MM.1S (cell line): ENCODE measurements around the gene SLC1A2.

ENCODE experiments used
- DNase-seq: peaks from one replicate; pipeline ENCODE4 v3.0.0-alpha.2; 2015
- H2AFZ ChIP-seq: fragments of 300-600 bp; sonication (generic); 2 replicates; pipeline ENCODE4 v1.6.0; 2016; ENCODE audit warnings: antibody characterized with exemption, low read length
- H3F3A ChIP-seq: fragments of 300-600 bp; sonication (generic); 2 replicates; pipeline ENCODE4 v1.6.1; 2016; ENCODE audit warnings: mild to moderate bottlenecking, antibody characterized with exemption, low read length, moderate library complexity, mixed read lengths; ENCODE audit not compliant: insufficient read depth
- H3K27ac ChIP-seq: fragments of 300-600 bp; sonication (generic); 2 replicates; pipeline ENCODE4 v1.5.1; 2016; ENCODE audit warnings: mild to moderate bottlenecking, low read length
- H3K27me3 ChIP-seq: fragments of 300-600 bp; sonication (generic); replicated peaks from 2 replicates; pipeline ENCODE4 v1.6.0; 2016; ENCODE audit warnings: low read length; ENCODE audit not compliant: insufficient read depth
- H3K36me3 ChIP-seq: fragments of 300-600 bp; sonication (generic); replicated peaks from 2 replicates; pipeline ENCODE4 v1.6.1; 2016; ENCODE audit warnings: mild to moderate bottlenecking, low read length, mixed read lengths; ENCODE audit not compliant: insufficient read depth
- H3K4me1 ChIP-seq: fragments of 300-600 bp; sonication (generic); 2 replicates; pipeline ENCODE4 v1.6.1; 2016; ENCODE audit warnings: low read length, mixed read lengths
- H3K4me2 ChIP-seq: fragments of 300-600 bp; sonication (generic); 2 replicates; pipeline ENCODE4 v1.6.0; 2016; ENCODE audit warnings: low read depth, low read length
- H3K4me3 ChIP-seq: fragments of 300-600 bp; sonication (generic); 2 replicates; pipeline ENCODE4 v1.5.1; 2016; ENCODE audit warnings: low read length, mixed read lengths
- H3K79me2 ChIP-seq: fragments of 300-600 bp; sonication (generic); 2 replicates; pipeline ENCODE4 v1.6.1; 2016; ENCODE audit warnings: mixed run types, low read length, mixed read lengths
- H3K9ac ChIP-seq: fragments of 300-600 bp; sonication (generic); 2 replicates; pipeline ENCODE4 v1.6.1; 2016; ENCODE audit warnings: low read length, mixed read lengths
- H3K9me2 ChIP-seq: fragments of 300-600 bp; sonication (generic); replicated peaks from 2 replicates; pipeline ENCODE4 v1.6.1; 2016; ENCODE audit warnings: mild to moderate bottlenecking, low read length, mixed read lengths; ENCODE audit not compliant: insufficient read depth
- H3K9me3 ChIP-seq: fragments of 300-600 bp; sonication (generic); replicated peaks from 2 replicates; pipeline ENCODE4 v1.6.1; 2016; ENCODE audit warnings: mild to moderate bottlenecking, low read length, mixed read lengths; ENCODE audit not compliant: insufficient read depth
- H4K20me1 ChIP-seq: fragments of 300-600 bp; sonication (generic); 2 replicates; pipeline ENCODE4 v1.6.1; 2016; ENCODE audit warnings: mild to moderate bottlenecking, low read length, moderate library complexity, mixed read lengths; ENCODE audit not compliant: insufficient read depth
- EZH2 ChIP-seq: fragments of 300-600 bp; sonication (generic); optimal IDR thresholded peaks from 2 replicates; pipeline ENCODE3; 2017; ENCODE audit warnings: low read depth, mild to moderate bottlenecking, antibody characterized with exemption, low read length, mixed read lengths
- EZH2phosphoT487 ChIP-seq: fragments of 300-600 bp; sonication (generic); IDR thresholded peaks from 2 replicates; pipeline ENCODE4 v1.6.1; 2018; ENCODE audit warnings: antibody characterized with exemption, low read length
- TF ChIP-seq, protein P1 (sequence below): fragments of 300-600 bp; sonication (generic); IDR thresholded peaks from 2 replicates; pipeline ENCODE4 v1.5.1; 2016; ENCODE audit warnings: antibody characterized with exemption, low read length, mixed read lengths

SLC1A2 gene

DNA sequence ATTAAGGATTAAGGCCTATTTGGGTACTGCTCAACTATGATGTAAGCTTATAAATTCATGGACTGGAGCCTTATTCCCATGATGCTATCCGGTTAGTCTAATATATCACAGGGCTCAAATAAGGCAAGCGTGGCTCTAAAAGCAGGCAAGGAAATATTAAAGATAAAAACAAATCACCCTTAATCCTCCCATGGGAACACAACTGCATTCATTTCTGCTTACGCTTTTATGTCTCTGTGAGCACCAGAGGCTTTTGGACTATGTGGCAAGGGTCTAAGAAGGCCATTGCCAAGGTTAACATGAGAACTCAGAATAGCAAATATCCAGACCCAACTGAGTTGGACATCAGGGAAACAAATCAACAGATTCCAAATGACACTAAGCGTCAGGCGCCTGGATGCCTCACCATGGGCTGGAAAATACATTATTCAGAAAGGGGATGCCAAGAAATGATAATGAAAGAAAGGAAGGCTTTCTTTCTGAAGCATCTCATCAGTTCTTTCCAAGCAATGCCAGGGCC lies 138.1 kb downstream of the SLC1A2 start:
- no peak for DNase-seq
- no peaks in the 10 kb centered on the region for H3K27me3 ChIP-seq
- peaks cover 5% of the 10 kb centered on the region; the same call in 1 of the 2 replicates for H3K4me1 ChIP-seq
- no peaks in the 10 kb centered on the region for H3F3A ChIP-seq
- TF ChIP-seq EZH2phosphoT487: no peak
- no peak for TF ChIP-seq EZH2
- TF ChIP-seq, protein P1, sequence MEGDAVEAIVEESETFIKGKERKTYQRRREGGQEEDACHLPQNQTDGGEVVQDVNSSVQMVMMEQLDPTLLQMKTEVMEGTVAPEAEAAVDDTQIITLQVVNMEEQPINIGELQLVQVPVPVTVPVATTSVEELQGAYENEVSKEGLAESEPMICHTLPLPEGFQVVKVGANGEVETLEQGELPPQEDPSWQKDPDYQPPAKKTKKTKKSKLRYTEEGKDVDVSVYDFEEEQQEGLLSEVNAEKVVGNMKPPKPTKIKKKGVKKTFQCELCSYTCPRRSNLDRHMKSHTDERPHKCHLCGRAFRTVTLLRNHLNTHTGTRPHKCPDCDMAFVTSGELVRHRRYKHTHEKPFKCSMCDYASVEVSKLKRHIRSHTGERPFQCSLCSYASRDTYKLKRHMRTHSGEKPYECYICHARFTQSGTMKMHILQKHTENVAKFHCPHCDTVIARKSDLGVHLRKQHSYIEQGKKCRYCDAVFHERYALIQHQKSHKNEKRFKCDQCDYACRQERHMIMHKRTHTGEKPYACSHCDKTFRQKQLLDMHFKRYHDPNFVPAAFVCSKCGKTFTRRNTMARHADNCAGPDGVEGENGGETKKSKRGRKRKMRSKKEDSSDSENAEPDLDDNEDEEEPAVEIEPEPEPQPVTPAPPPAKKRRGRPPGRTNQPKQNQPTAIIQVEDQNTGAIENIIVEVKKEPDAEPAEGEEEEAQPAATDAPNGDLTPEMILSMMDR: no peak
- H3K9me3 ChIP-seq: no peaks in the 10 kb centered on the region
- no peak overlapping the region for H3K4me2 ChIP-seq
- H3K9me2 ChIP-seq: no peaks in the 10 kb centered on the region
- no peak overlapping the region for H3K27ac ChIP-seq
- no peak overlapping the region for H3K9ac ChIP-seq
- H3K4me3 ChIP-seq: no peak overlapping the region
- H4K20me1 ChIP-seq: no peaks in the 10 kb centered on the region
- no peak overlapping the region for H2AFZ ChIP-seq
- H3K36me3 ChIP-seq: no peaks in the 10 kb centered on the region
- no peaks in the 10 kb centered on the region for H3K79me2 ChIP-seq

DNA sequence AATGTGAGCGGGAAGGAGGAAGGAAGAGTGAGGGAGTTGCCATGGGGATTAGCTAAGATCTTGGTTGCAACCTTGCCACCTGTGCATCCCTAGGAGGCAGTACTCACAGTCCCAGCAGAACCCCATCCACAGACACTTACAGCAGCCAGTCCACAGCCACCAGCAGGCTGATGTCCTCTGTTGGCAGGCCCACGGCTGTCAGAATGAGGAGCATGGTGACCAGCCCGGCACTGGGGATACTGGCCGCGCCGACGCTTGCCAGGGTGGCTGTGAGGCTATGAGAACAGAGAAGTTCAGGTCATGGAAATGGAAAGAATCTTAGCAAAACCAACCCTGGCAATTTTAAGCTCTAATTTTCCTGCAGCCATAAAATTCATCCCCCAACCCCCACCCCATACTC lies 138.6 kb downstream of the SLC1A2 start:
- no peaks in the 10 kb centered on the region for H3K9me3 ChIP-seq
- H3K4me2 ChIP-seq: no peak overlapping the region
- no peaks in the 10 kb centered on the region for H4K20me1 ChIP-seq
- no peaks in the 10 kb centered on the region for H3K27me3 ChIP-seq
- no peaks in the 10 kb centered on the region for H3K36me3 ChIP-seq
- DNase-seq: no peak
- H3K4me3 ChIP-seq: no peak overlapping the region
- no peaks in the 10 kb centered on the region for H3K79me2 ChIP-seq
- no peaks in the 10 kb centered on the region for H3K9me2 ChIP-seq
- no peak overlapping the region for H2AFZ ChIP-seq
- H3F3A ChIP-seq: no peaks in the 10 kb centered on the region
- no peak overlapping the region for H3K27ac ChIP-seq
- H3K4me1 ChIP-seq: peaks cover 5% of the 10 kb centered on the region; the same call in 1 of the 2 replicates
- no peak for TF ChIP-seq EZH2phosphoT487
- TF ChIP-seq, protein P1: no peak
- no peak for TF ChIP-seq EZH2
- no peak overlapping the region for H3K9ac ChIP-seq

DNA sequence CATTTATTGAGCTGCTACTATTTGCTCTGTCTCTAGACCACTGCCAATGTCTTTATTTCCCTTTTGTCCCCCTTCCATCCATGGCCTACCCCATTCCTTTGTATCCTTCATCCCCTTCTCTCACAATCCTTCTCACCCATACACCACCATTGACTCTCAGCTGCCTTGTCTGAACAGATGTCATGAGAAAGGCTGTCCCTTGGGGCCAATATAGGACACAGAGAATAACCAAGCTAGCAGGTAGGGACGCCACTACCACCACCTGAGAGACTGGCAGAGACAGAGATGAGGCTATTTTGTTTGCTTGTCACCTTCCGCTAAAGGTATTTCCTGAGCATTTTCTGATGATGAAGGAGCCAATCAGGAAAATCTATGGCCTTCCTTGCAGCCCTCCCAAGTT lies 141.5 kb downstream of the SLC1A2 start:
- H3F3A ChIP-seq: peaks cover 1% of the 10 kb centered on the region; the same call in 1 of the 2 replicates
- no peaks in the 10 kb centered on the region for H3K36me3 ChIP-seq
- no peaks in the 10 kb centered on the region for H3K9me2 ChIP-seq
- no peak overlapping the region for H3K27ac ChIP-seq
- H2AFZ ChIP-seq: no peak overlapping the region
- H3K79me2 ChIP-seq: no peaks in the 10 kb centered on the region
- DNase-seq: no peak
- no peak overlapping the region for H3K4me3 ChIP-seq
- no peaks in the 10 kb centered on the region for H4K20me1 ChIP-seq
- TF ChIP-seq EZH2phosphoT487 (no peak), EZH2 (no peak)
- TF ChIP-seq, protein P1: no peak
- peaks cover 8% of the 10 kb centered on the region for H3K4me1 ChIP-seq
- no peak overlapping the region for H3K9ac ChIP-seq
- H3K9me3 ChIP-seq: no peaks in the 10 kb centered on the region
- H3K27me3 ChIP-seq: no peaks in the 10 kb centered on the region
- H3K4me2 ChIP-seq: no peak overlapping the region
